ENCODE measurements around the gene LRP1-AS. TPM values are rescaled to one million over a fixed set of nuclear protein-coding genes. Genes with fewer than 3 reads are reported as not detected.
"Not testable (repeated sequence)": the region's sequence is repeated elsewhere in the genome, so short reads cannot be mapped to it uniquely, and the experiment has no call there.

Gene LRP1-AS
- total RNA-seq, 2 experiments from 2014 or later = not detected

GRCh38 chr12:57128519-57129247, 18.7 kb downstream of the LRP1-AS start:
- ChIA-PET POLR2A (no interaction called here), CTCF (interaction anchor here (0.7 to 8.1 kb wide), 8 partner anchors 17 to 127 kb away, joined by 3 to 72 read pairs (median 4); partner anchors contain the start of gene STAT6)
- peaks cover 4% of the 10 kb centered on the region for H3K9me3 Mint-ChIP-seq
- H3K27ac Mint-ChIP-seq = no peak overlapping the region
- H3K4me1 Mint-ChIP-seq = peaks cover 11% of the 10 kb centered on the region
- peaks cover 2% of the 10 kb centered on the region for H3K36me3 Mint-ChIP-seq (ENCODE audit: low read depth)
- H3K4me3 Mint-ChIP-seq = peak overlapping the region; percentile 75
- no peak for DNase-seq
- H3K27me3 Mint-ChIP-seq = peaks cover 55% of the 10 kb centered on the region

GRCh38 chr12:57127726-57128518, 19.5 kb downstream of the LRP1-AS start, which contains the start of gene LRP1:
Gene LRP1, plus strand, starts transcription at chr12:57128483. Its CDS starts 482 bp downstream, at chr12:57128965.
- peaks cover 11% of the 10 kb centered on the region for H3K4me1 Mint-ChIP-seq
- ChIA-PET POLR2A (interaction anchor here (0.5 kb wide), 1 partner anchor 64 kb away, joined by 3 read pairs; no protein-coding TSS in a partner anchor), CTCF (interaction anchor here (0.7 to 8.1 kb wide), 9 partner anchors 12 to 126 kb away, joined by 3 to 72 read pairs (median 3); partner anchors contain the start of gene STAT6)
- H3K4me3 Mint-ChIP-seq = peak within 1 kb of the TSS; percentile 75
- DNase-seq = peak; percentile 74
- peaks cover 8% of the 10 kb centered on the region for H3K9me3 Mint-ChIP-seq
- H3K27me3 Mint-ChIP-seq = peaks cover 58% of the 10 kb centered on the region
- peaks cover 3% of the 10 kb centered on the region for H3K36me3 Mint-ChIP-seq (ENCODE audit: low read depth)
- peak within 1 kb of the TSS; percentile 55 for H3K27ac Mint-ChIP-seq

- ChIA-PET POLR2A (interaction anchor here (0.5 to 0.6 kb wide), 2 partner anchors 14 to 64 kb away, joined by 3 to 4 read pairs; no protein-coding TSS in a partner anchor), CTCF (interaction anchor here (0.8 to 8.1 kb wide), 7 partner anchors 9 to 126 kb away, joined by 3 to 72 read pairs (median 3); partner anchors contain the start of gene STAT6)
- Mint-ChIP-seq H3K27me3 (peaks cover 56% of the 10 kb centered on the region), H3K4me3 (peak overlapping the region; percentile 75), H3K9me3 (peaks cover 8% of the 10 kb centered on the region), H3K27ac (no peak overlapping the region), H3K4me1 (peaks cover 11% of the 10 kb centered on the region), H3K36me3 (ENCODE audit: low read depth) (peaks cover 3% of the 10 kb centered on the region)
- peak; percentile 41 for DNase-seq
These were observed 20.2 kb downstream of the LRP1-AS start for GRCh38 chr12:57127101-57127725.

- no peak overlapping the region for H3K27ac Mint-ChIP-seq
- peaks cover 11% of the 10 kb centered on the region for H3K4me1 Mint-ChIP-seq
- peaks cover 53% of the 10 kb centered on the region for H3K27me3 Mint-ChIP-seq
- H3K9me3 Mint-ChIP-seq = peaks cover 8% of the 10 kb centered on the region
- H3K36me3 Mint-ChIP-seq (ENCODE audit: low read depth) = peaks cover 3% of the 10 kb centered on the region
- ChIA-PET CTCF (interaction anchor here (1.0 to 8.1 kb wide), 3 partner anchors 8 to 15 kb away, joined by 3 to 72 read pairs (median 3); partner anchors contain the start of gene STAT6), POLR2A (interaction anchor here (0.6 kb wide), 1 partner anchor 13 kb away, joined by 4 read pairs; no protein-coding TSS in a partner anchor)
- no peak for DNase-seq
- H3K4me3 Mint-ChIP-seq = peak overlapping the region; percentile 75
These were observed 20.9 kb downstream of the LRP1-AS start for GRCh38 chr12:57126561-57126960.

- peaks cover 48% of the 10 kb centered on the region for H3K27me3 Mint-ChIP-seq
- H3K4me1 Mint-ChIP-seq = peaks cover 11% of the 10 kb centered on the region
- DNase-seq = no peak
- CTCF ChIA-PET = interaction anchor here (0.8 to 8.1 kb wide), 3 partner anchors 10 to 48 kb away, joined by 3 to 72 read pairs (median 3); partner anchors contain the start of gene STAT6
- no peak overlapping the region for H3K4me3 Mint-ChIP-seq
- H3K36me3 Mint-ChIP-seq (ENCODE audit: low read depth) = peaks cover 3% of the 10 kb centered on the region
- H3K9me3 Mint-ChIP-seq = peaks cover 8% of the 10 kb centered on the region
- H3K27ac Mint-ChIP-seq = no peak overlapping the region
- POLR2A ChIA-PET = no interaction called here
These were observed 21.4 kb downstream of the LRP1-AS start for GRCh38 chr12:57126061-57126460.

- Mint-ChIP-seq H3K4me3 (no peak overlapping the region), H3K27me3 (peaks cover 33% of the 10 kb centered on the region), H3K27ac (no peak overlapping the region), H3K9me3 (peaks cover 8% of the 10 kb centered on the region), H3K4me1 (peaks cover 11% of the 10 kb centered on the region), H3K36me3 (ENCODE audit: low read depth) (peaks cover 3% of the 10 kb centered on the region)
- peak; percentile 85 for DNase-seq
- ChIA-PET CTCF (interaction anchor here (0.5 to 8.1 kb wide), 17 partner anchors 7 to 497 kb away, joined by 3 to 72 read pairs (median 4); partner anchors contain the start of genes LRP1-AS and STAT6), POLR2A (no interaction called here)
These were observed 23.1 kb downstream of the LRP1-AS start for GRCh38 chr12:57124261-57124877.

GRCh38 chr12:57123813-57124212, 23.6 kb downstream of the LRP1-AS start:
- CTCF ChIA-PET = interaction anchor here (0.5 to 8.1 kb wide), 13 partner anchors 8 to 496 kb away, joined by 3 to 72 read pairs (median 5); partner anchors contain the start of genes LRP1-AS and STAT6
- DNase-seq = no peak
- Mint-ChIP-seq H3K4me3 (no peak overlapping the region), H3K9me3 (peaks cover 8% of the 10 kb centered on the region), H3K27ac (no peak overlapping the region), H3K36me3 (ENCODE audit: low read depth) (peaks cover 3% of the 10 kb centered on the region), H3K27me3 (peaks cover 33% of the 10 kb centered on the region), H3K4me1 (peaks cover 14% of the 10 kb centered on the region)
- POLR2A ChIA-PET = no interaction called here

GRCh38 chr12:57120718-57121117, 26.7 kb downstream of the LRP1-AS start:
- peaks cover 25% of the 10 kb centered on the region for H3K27me3 Mint-ChIP-seq
- POLR2A ChIA-PET; H3K36me3 Mint-ChIP-seq (ENCODE audit: low read depth); H3K9me3 Mint-ChIP-seq; H3K4me1 Mint-ChIP-seq; H3K27ac Mint-ChIP-seq; H3K4me3 Mint-ChIP-seq; DNase-seq: not testable (repeated sequence)
- CTCF ChIA-PET = interaction anchor here (0.8 to 8.1 kb wide), 5 partner anchors 9 to 120 kb away, joined by 3 to 72 read pairs (median 3); partner anchors contain the start of gene STAT6

GRCh38 chr12:57119294-57120085, 27.9 kb downstream of the LRP1-AS start:
- no peak overlapping the region for H3K27ac Mint-ChIP-seq
- no peak overlapping the region for H3K4me3 Mint-ChIP-seq
- peaks cover 3% of the 10 kb centered on the region for H3K36me3 Mint-ChIP-seq (ENCODE audit: low read depth)
- peaks cover 8% of the 10 kb centered on the region for H3K9me3 Mint-ChIP-seq
- peaks cover 7% of the 10 kb centered on the region for H3K4me1 Mint-ChIP-seq
- no peak for DNase-seq
- POLR2A ChIA-PET = interaction anchor here (0.6 kb wide), 1 partner anchor 9 kb away, joined by 3 read pairs; no protein-coding TSS in a partner anchor
- CTCF ChIA-PET = interaction anchor here (0.8 to 1.5 kb wide), 2 partner anchors 8 to 30 kb away, joined by 3 to 5 read pairs; partner anchors contain the start of gene STAT6
- H3K27me3 Mint-ChIP-seq = peaks cover 16% of the 10 kb centered on the region

- ChIA-PET CTCF (interaction anchor here (1.0 kb wide), 1 partner anchor 8 kb away, joined by 3 read pairs; no protein-coding TSS in a partner anchor), POLR2A (no interaction called here)
- peaks cover 12% of the 10 kb centered on the region for H3K27me3 Mint-ChIP-seq
- DNase-seq = no peak
- H3K4me3 Mint-ChIP-seq = no peak overlapping the region
- H3K9me3 Mint-ChIP-seq = peaks cover 5% of the 10 kb centered on the region
- peaks cover 2% of the 10 kb centered on the region for H3K36me3 Mint-ChIP-seq (ENCODE audit: low read depth)
- no peak overlapping the region for H3K27ac Mint-ChIP-seq
- peaks cover 7% of the 10 kb centered on the region for H3K4me1 Mint-ChIP-seq
These were observed 28.6 kb downstream of the LRP1-AS start for GRCh38 chr12:57118711-57119271.
